Activated CD4-positive, alpha-beta memory T cell treated with anti-CD3 and anti-CD28 coated beads for 36 hours (primary cell): ENCODE results near the gene DVL3. TPM values are rescaled to one million over a fixed set of nuclear protein-coding genes. Genes with fewer than 3 reads are reported as not detected.

Source experiments
- CTCF ChIA-PET: fragments of 350-600 bp; sonication (Branson Sonifier 250); formaldehyde crosslinking; loops from one replicate; lab custom pipeline; 2021; ENCODE audit warnings: antibody characterized with exemption, inconsistent platforms; lab: Charles Lee
- POLR2A ChIA-PET: fragments of 350-600 bp; sonication (Branson Sonifier 250); formaldehyde crosslinking; loops from one replicate; lab custom pipeline; 2021; ENCODE audit warnings: antibody characterized with exemption; lab: Charles Lee
- DNase-seq: peaks from one replicate; pipeline ENCODE4 v3.0.0-alpha.2; 2020
- H3K27ac Mint-ChIP-seq: one replicate; pipeline ENCODE4 v1.8.0; 2021; ENCODE audit warnings: mixed read lengths
- H3K27me3 Mint-ChIP-seq: one replicate; pipeline ENCODE4 v1.8.0; 2021; ENCODE audit warnings: mixed read lengths
- H3K36me3 Mint-ChIP-seq: one replicate; pipeline ENCODE4 v1.8.0; 2021; ENCODE audit warnings: mixed read lengths
- H3K4me1 Mint-ChIP-seq: one replicate; pipeline ENCODE4 v1.8.0; 2021; ENCODE audit warnings: low read depth, mixed read lengths
- H3K4me3 Mint-ChIP-seq: one replicate; pipeline ENCODE4 v1.8.0; 2021; ENCODE audit warnings: mild to moderate bottlenecking, mixed read lengths
- H3K9me3 Mint-ChIP-seq: one replicate; pipeline ENCODE4 v1.8.0; 2021; ENCODE audit warnings: mixed read lengths
- intact Hi-C: fragments of 100-400 bp; cut with micrococcal nuclease; formaldehyde crosslinking; loops from one replicate; pipeline ENCODE4 v1.15.1; 2023
- total RNA-seq, 2 experiments: library from RNA; stranded (reverse); gene quantifications; one replicate each; pipeline ENCODE4 v1.2.3, GENCODE V29; 2021

DVL3 gene
- total RNA-seq, 2 experiments from 2014 or later = 28.5 to 32.4 TPM

DNA sequence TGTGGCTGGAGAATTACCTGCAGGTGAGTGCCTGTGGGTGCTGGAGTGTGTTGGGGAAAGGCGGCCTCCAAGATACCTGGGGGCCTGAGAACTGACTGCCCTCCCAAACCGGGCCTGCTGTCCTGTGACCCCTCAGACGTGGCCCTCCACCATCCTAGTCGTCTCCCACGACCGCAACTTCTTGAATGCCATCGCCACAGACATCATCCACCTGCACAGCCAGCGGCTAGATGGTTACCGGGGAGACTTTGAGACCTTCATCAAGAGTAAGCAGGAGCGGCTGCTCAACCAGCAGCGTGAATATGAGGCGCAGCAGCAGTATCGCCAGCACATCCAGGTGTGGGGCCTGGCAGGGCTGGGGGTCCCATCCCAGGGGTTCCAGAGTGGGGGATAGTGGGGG, 34.2 kb downstream of the DVL3 start:
- no peak for DNase-seq
- CTCF ChIA-PET = interaction anchor here (1.8 kb wide), 1 partner anchor 38 kb away, joined by 5 read pairs; no protein-coding TSS in a partner anchor
- no peaks in the 10 kb centered on the region for H3K27me3 Mint-ChIP-seq
- no peak overlapping the region for H3K4me3 Mint-ChIP-seq
- POLR2A ChIA-PET = no interaction called here
- H3K36me3 Mint-ChIP-seq = peaks cover 44% of the 10 kb centered on the region
- H3K9me3 Mint-ChIP-seq = no peaks in the 10 kb centered on the region
- H3K4me1 Mint-ChIP-seq = peaks cover 29% of the 10 kb centered on the region
- intact Hi-C loops = no loop called here
- no peak overlapping the region for H3K27ac Mint-ChIP-seq

- H3K4me3 Mint-ChIP-seq = no peak overlapping the region
- intact Hi-C loops = no loop called here
Measured at GRCh38 chr3:184192889-184193288, 37.7 kb downstream of the DVL3 start.

GRCh38 chr3:184193991-184194539, 38.9 kb downstream of the DVL3 start:
- Mint-ChIP-seq H3K27ac (no peak overlapping the region), H3K4me1 (peaks cover 4% of the 10 kb centered on the region), H3K4me3 (no peak overlapping the region), H3K36me3 (peaks cover 38% of the 10 kb centered on the region), H3K9me3 (no peaks in the 10 kb centered on the region), H3K27me3 (no peaks in the 10 kb centered on the region)
- ChIA-PET CTCF (interaction anchor here (1.2 kb wide), 1 partner anchor 34 kb away, joined by 4 read pairs; no protein-coding TSS in a partner anchor), POLR2A (no interaction called here)
- intact Hi-C loops = no loop called here
- no peak for DNase-seq

More at GRCh38 chr3:184192889-184193288, 37.7 kb downstream of the DVL3 start:
- POLR2A ChIA-PET = no interaction called here
- peaks cover 8% of the 10 kb centered on the region for H3K4me1 Mint-ChIP-seq
- CTCF ChIA-PET = no interaction called here
- peaks cover 43% of the 10 kb centered on the region for H3K36me3 Mint-ChIP-seq
- no peaks in the 10 kb centered on the region for H3K27me3 Mint-ChIP-seq
- no peak for DNase-seq
- H3K9me3 Mint-ChIP-seq = no peaks in the 10 kb centered on the region
- H3K27ac Mint-ChIP-seq = no peak overlapping the region

- POLR2A ChIA-PET = no interaction called here
- no peaks in the 10 kb centered on the region for H3K4me1 Mint-ChIP-seq
- no peaks in the 10 kb centered on the region for H3K27me3 Mint-ChIP-seq
- DNase-seq = no peak
- CTCF ChIA-PET = interaction anchor here (0.9 kb wide), 2 partner anchors 31 to 53 kb away, joined by 3 to 4 read pairs; partner anchors contain the start of gene EEF1AKMT4
- intact Hi-C loops = no loop called here
- no peak overlapping the region for H3K4me3 Mint-ChIP-seq
- H3K36me3 Mint-ChIP-seq = peaks cover 24% of the 10 kb centered on the region
- no peak overlapping the region for H3K27ac Mint-ChIP-seq
- no peaks in the 10 kb centered on the region for H3K9me3 Mint-ChIP-seq
Measured at GRCh38 chr3:184196536-184196935, 41.4 kb downstream of the DVL3 start.

DNA sequence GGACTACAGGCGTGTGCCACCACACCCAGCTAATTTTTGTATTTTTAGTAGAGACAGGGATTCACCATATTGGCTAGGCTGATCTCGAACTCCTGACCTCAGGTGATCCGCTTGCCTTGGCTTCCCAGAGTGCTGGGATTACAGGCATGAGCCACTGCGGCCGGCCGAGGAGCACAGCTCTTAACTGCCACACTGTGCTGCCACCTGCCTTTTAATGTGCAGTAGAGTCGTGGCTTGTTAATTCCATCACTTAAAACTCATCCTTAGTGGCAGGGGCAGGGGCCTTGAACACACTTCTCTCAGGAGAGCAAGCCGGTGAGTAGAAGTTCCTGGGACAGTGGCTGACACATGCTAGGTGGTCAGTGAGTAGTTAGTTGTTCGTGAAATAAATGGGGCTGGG, 43.3 kb downstream of the DVL3 start:
- Mint-ChIP-seq H3K4me3 (no peak overlapping the region), H3K27ac (no peak overlapping the region), H3K27me3 (no peaks in the 10 kb centered on the region), H3K4me1 (no peaks in the 10 kb centered on the region), H3K9me3 (no peaks in the 10 kb centered on the region), H3K36me3 (peaks cover 11% of the 10 kb centered on the region)
- POLR2A ChIA-PET = no interaction called here
- CTCF ChIA-PET = interaction anchor here (1.0 kb wide), 1 partner anchor 48 kb away, joined by 3 read pairs; no protein-coding TSS in a partner anchor
- intact Hi-C loops = no loop called here
- no peak for DNase-seq

- H3K4me3 Mint-ChIP-seq = no peak overlapping the region
- intact Hi-C loops = no loop called here
- POLR2A ChIA-PET = no interaction called here
Measured at GRCh38 chr3:184200825-184201224, 45.6 kb downstream of the DVL3 start.

GRCh38 chr3:184203526-184203925, 48.3 kb downstream of the DVL3 start:
- Mint-ChIP-seq H3K9me3 (no peaks in the 10 kb centered on the region), H3K27ac (no peak overlapping the region), H3K27me3 (peaks cover 10% of the 10 kb centered on the region), H3K4me1 (no peaks in the 10 kb centered on the region), H3K36me3 (no peaks in the 10 kb centered on the region), H3K4me3 (no peak overlapping the region)
- ChIA-PET POLR2A (no interaction called here), CTCF (interaction anchor here (0.8 to 1.1 kb wide), 3 partner anchors 21 to 47 kb away, joined by 3 to 4 read pairs (median 4); no protein-coding TSS in a partner anchor)
- no peak for DNase-seq
- intact Hi-C loops = no loop called here

More at GRCh38 chr3:184200825-184201224, 45.6 kb downstream of the DVL3 start:
- Mint-ChIP-seq H3K36me3 (no peaks in the 10 kb centered on the region), H3K9me3 (no peaks in the 10 kb centered on the region), H3K27me3 (no peaks in the 10 kb centered on the region), H3K27ac (no peak overlapping the region), H3K4me1 (no peaks in the 10 kb centered on the region)
- no peak for DNase-seq
- CTCF ChIA-PET = no interaction called here

DNA sequence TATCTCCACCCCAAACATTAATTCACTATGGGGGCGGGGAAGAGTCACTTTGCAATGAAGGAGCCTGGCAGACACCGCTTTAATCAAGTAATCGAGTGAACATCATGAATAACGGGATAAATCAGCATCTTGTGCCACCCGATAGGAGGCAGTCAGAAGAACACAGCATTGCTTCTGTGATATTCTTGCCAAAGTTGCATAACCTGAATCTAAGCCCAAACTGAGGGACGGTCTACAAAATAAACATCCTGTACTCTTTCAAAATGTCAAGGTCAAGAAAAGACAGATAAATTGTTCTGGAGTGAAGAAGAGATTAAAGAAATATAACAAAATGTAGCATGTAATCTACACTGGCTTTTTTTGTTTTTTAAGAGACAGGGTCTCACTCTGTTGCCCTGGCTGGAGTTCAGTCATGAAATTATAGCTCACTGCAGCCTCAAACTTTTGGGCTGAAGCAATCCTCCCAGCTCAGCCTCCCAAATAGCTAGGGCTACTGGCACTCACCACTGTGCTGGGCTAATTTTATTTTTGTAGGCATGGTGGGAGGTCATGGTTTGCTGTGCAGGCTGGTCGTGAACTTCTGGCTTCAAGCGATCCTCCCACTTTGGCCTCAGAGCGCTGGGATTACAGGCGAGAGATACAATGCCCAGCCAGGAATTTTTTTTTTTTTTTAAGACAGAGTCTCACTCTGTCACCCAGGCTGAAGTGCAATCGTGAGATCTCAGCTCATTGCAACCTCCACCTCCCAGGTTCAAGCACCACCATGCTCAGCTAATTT, 54.2 kb downstream of the DVL3 start:
- Mint-ChIP-seq H3K27ac (no peak overlapping the region), H3K27me3 (peaks cover 10% of the 10 kb centered on the region), H3K9me3 (no peaks in the 10 kb centered on the region), H3K4me3 (no peak overlapping the region), H3K4me1 (no peaks in the 10 kb centered on the region), H3K36me3 (no peaks in the 10 kb centered on the region)
- ChIA-PET CTCF (interaction anchor here (1.2 kb wide), 1 partner anchor 18 kb away, joined by 4 read pairs; no protein-coding TSS in a partner anchor), POLR2A (no interaction called here)
- intact Hi-C loops = no loop called here
- DNase-seq = no peak

DNA sequence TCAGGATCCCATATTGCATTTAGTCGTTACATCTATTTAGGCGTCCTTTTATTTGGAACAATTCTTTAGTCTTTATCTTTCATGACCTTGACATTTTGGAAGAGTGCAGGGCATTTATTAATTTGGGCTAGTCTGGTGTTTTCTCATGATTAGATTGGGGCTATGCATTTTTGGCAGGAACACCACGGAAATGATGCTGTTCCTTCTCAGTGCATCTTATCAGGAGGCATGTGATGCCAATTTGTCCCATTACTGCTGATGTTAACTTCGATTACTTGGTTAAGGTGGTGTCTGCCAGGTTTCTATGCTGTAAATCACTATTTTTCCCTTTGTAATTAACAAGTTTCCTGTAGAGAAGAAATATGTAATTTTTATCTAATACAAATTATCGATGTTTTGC, 56.1 kb downstream of the DVL3 start:
- Mint-ChIP-seq H3K4me1 (no peaks in the 10 kb centered on the region), H3K4me3 (no peak overlapping the region), H3K27ac (no peak overlapping the region), H3K36me3 (no peaks in the 10 kb centered on the region), H3K9me3 (no peaks in the 10 kb centered on the region), H3K27me3 (peaks cover 10% of the 10 kb centered on the region)
- ChIA-PET CTCF (interaction anchor here (1.2 kb wide), 1 partner anchor 16 kb away, joined by 6 read pairs; no protein-coding TSS in a partner anchor), POLR2A (interaction anchor here (0.5 kb wide), 1 partner anchor 379 kb away, joined by 4 read pairs; no protein-coding TSS in a partner anchor)
- intact Hi-C loops = no loop called here
- no peak for DNase-seq

DNA sequence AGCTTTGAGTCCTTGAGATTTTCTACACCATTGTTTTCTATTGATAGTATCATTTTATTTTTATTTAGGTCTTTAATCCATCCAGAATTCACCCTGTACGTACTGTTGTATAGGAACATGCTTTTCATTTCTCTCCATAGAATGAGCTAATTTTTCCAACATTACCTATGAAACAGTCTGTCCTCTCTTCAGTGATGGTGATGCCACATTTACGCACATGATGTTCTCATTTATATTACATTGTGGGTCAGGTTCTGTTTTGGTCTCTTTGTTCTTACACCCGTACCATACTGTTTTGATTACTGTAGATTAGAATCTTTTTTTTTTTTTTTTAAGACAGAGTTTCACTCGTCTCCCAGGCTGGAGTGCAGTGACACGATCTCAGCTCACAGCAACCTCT, 56.5 kb downstream of the DVL3 start:
- Mint-ChIP-seq H3K9me3 (no peaks in the 10 kb centered on the region), H3K27ac (no peak overlapping the region), H3K36me3 (no peaks in the 10 kb centered on the region), H3K4me1 (no peaks in the 10 kb centered on the region), H3K4me3 (no peak overlapping the region), H3K27me3 (peaks cover 6% of the 10 kb centered on the region)
- intact Hi-C loops = no loop called here
- no peak for DNase-seq
- ChIA-PET POLR2A (interaction anchor here (0.5 kb wide), 1 partner anchor 379 kb away, joined by 4 read pairs; no protein-coding TSS in a partner anchor), CTCF (interaction anchor here (1.2 kb wide), 1 partner anchor 16 kb away, joined by 6 read pairs; no protein-coding TSS in a partner anchor)

DNA sequence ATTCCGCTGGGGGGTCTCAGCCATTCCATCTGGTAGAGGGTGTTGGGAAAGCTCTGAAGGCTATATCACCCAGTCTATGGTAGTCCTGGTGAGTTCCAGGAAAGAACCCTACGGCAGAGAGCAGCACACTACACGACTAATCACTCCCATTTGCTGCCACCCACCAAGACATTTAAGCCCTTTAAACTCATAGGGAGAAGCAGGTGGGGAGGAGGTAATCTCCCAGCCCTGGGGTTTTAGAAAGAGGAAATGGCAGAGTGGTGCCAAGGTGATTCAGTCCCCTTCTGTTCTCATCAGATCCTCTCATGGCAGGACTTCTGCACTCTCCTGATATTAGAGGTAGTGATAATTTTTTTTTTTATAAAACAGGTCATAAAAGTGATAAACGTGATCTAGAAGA, 63.6 kb downstream of the DVL3 start:
- Mint-ChIP-seq H3K27ac (no peak overlapping the region), H3K4me3 (no peak overlapping the region), H3K27me3 (peaks cover 7% of the 10 kb centered on the region), H3K9me3 (no peaks in the 10 kb centered on the region), H3K4me1 (no peaks in the 10 kb centered on the region), H3K36me3 (no peaks in the 10 kb centered on the region)
- POLR2A ChIA-PET = no interaction called here
- intact Hi-C loops = no loop called here
- no peak for DNase-seq
- CTCF ChIA-PET = interaction anchor here (3.6 kb wide), 1 partner anchor 8 kb away, joined by 26 read pairs; no protein-coding TSS in a partner anchor

DNA sequence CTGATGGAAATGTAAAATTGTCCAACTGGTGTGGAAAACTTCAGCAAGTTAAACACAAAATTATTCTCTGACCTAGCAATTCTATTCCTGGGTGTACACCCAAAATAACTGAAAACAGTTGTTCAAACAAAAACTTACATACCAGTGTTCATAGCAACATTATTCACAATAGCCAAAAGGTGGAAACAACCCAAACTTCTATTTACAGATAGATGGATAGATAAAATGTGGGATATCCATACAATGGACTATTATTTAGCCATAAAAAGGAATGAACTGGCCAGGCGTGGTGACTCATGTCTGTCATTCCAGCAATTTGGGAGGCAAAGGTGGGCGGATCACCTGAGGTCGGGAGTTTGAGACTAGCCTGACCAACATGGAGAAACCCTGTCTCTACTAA, 67.3 kb downstream of the DVL3 start:
- Mint-ChIP-seq H3K27me3 (peaks cover 16% of the 10 kb centered on the region), H3K9me3 (no peaks in the 10 kb centered on the region), H3K4me1 (no peaks in the 10 kb centered on the region), H3K27ac (no peak overlapping the region), H3K4me3 (no peak overlapping the region), H3K36me3 (no peaks in the 10 kb centered on the region)
- intact Hi-C loops = no loop called here
- no peak for DNase-seq
- ChIA-PET CTCF (interaction anchor here (1.1 kb wide), 1 partner anchor 63 kb away, joined by 4 read pairs; no protein-coding TSS in a partner anchor), POLR2A (no interaction called here)
